Measurements from ENCODE around the gene UBAC1.
"Not testable (repeated sequence)": the region's sequence is repeated elsewhere in the genome, so short reads cannot be mapped to it uniquely, and the experiment has no call there.

The UBAC1 gene

DNA sequence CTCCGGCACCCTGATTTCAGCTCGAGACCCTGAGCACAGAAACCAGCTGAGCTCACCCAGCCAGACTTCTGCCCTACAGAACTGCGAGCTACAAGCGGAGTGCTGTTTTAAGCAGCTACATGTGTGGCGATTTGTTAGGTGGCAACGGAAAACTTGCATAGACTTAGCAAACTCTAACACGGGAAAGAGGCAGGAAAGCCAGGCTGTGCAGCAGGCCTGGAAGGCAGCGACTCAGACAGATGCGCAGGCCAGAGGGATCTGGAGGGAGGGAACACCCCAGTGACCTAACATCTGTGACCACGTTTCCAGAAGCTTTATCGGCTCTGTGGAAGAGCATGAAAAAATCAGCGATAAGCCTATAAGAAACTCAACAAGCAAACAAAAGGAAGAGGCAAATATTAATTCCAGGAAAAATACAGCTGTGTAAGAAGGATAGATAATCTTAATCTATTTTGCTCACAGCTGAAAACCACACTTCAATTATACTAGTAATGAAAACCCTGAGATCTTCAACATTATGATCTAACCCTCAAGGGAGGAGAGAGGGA, 11.0 kb downstream of the UBAC1 start:
- TF ChIP-seq, protein P1, sequence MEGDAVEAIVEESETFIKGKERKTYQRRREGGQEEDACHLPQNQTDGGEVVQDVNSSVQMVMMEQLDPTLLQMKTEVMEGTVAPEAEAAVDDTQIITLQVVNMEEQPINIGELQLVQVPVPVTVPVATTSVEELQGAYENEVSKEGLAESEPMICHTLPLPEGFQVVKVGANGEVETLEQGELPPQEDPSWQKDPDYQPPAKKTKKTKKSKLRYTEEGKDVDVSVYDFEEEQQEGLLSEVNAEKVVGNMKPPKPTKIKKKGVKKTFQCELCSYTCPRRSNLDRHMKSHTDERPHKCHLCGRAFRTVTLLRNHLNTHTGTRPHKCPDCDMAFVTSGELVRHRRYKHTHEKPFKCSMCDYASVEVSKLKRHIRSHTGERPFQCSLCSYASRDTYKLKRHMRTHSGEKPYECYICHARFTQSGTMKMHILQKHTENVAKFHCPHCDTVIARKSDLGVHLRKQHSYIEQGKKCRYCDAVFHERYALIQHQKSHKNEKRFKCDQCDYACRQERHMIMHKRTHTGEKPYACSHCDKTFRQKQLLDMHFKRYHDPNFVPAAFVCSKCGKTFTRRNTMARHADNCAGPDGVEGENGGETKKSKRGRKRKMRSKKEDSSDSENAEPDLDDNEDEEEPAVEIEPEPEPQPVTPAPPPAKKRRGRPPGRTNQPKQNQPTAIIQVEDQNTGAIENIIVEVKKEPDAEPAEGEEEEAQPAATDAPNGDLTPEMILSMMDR (IDR thresholded peaks at IDR 0.05; ENCODE audit: borderline replicate concordance, insufficient read depth, low read depth, low read length), result no peak

DNA sequence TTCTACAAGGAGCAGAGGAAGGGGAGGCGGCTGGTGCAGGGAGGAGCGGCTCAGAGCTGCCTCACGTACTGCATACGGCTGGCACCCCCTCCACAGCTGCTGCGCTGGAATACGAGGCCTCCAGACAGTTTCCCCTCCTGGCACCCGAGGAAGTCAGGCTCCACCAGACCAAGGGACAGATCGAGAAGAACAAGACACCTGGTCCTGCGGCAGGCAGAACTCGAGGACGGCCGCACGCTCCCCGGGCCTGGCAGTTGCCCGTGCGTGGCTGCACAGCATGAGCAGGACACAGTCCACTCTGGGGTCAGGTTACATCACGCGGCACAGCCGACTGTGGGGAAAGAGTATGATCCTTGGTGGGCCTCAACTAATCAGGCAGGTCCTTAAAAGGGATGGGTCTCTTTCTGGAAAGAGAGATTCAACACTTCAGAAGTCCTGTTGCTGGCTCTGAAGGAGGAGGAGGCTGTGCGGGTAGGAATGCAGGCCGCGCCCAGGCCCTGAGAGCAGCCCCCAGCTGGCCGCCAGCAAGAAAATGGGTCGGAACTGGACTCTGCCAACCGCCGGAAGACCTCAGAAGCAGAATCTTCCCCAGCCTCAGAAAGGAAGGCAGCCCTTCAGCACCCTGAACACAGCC, 11.6 kb downstream of the UBAC1 start:
- TF ChIP-seq, protein P1 (IDR thresholded peaks at IDR 0.05; ENCODE audit: borderline replicate concordance, insufficient read depth, low read depth, low read length), result no peak
- no peak overlapping the region for H3K4me3 ChIP-seq (ENCODE audit: low read depth, low read length)

More for the DNA sequence above, 11.0 kb downstream of the UBAC1 start:
- no peak overlapping the region for H3K4me3 ChIP-seq (ENCODE audit: low read depth, low read length)

DNA sequence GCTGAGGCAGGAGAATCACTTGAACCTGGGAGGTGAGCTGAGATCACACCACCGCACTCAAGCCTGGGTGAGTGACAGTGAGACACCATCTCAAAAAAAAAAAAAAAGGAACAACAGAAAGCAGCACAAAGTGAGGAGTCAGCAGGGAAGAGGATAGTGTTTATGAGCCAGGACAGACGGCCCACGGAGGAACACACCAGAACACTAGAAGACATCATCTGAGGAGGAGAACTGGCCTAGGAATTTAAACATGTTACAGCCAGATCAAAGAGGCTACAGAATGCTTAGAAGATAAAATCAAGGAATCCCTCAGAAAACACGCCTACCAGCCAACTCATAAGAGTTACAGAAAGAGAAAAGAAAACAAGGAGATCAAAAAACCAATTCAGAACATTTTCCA, 12.2 kb downstream of the UBAC1 start:
- H3K4me3 ChIP-seq (ENCODE audit: low read depth, low read length), result no peak overlapping the region
- TF ChIP-seq, protein P1 (IDR thresholded peaks at IDR 0.05; ENCODE audit: borderline replicate concordance, insufficient read depth, low read depth, low read length), result no peak

DNA sequence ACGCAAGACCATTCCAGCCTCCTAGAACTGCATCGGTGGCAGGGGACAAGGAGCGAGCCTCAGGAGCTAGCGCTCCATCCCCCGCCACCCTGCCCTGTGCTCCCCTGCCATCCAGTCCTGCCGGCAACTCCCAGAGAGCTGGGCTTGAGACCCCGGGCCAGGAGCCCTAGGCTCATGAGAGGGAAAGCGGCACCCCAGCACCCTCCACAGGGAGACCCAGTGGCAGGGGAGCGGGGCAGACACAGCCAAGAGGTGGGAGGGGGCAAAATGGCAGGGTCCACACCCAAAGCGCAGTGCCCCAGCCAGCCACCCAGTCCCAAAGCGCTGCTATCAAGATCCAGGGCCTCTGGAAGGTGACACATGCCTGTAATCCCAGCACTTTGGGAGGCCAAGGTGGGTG, 12.7 kb downstream of the UBAC1 start:
- TF ChIP-seq, protein P1 (IDR thresholded peaks at IDR 0.05; ENCODE audit: borderline replicate concordance, insufficient read depth, low read depth, low read length), result no peak
- H3K4me3 ChIP-seq (ENCODE audit: low read depth, low read length), result no peak overlapping the region

DNA sequence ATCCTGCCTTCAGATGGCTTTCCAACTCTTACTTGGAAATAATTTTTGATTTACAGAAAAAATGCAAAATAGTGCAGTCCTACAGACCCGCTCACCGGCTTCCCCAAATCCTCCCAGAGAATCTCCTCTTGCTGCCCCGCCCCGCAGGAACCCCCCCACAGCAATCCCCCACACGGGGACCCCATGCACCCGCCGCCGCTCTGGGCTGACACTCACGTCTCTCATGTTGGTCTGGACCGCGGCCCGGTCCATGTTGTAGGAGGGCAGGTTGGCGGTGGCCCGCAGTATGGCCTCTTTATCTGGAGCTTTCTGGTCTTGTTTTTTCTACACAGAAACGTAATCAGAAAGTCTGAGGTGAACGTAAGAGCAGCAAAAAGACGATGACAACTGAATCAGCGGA, 13.6 kb downstream of the UBAC1 start:
- TF ChIP-seq, protein P1 (IDR thresholded peaks at IDR 0.05; ENCODE audit: borderline replicate concordance, insufficient read depth, low read depth, low read length), result no peak
- H3K4me3 ChIP-seq (ENCODE audit: low read depth, low read length), result no peak overlapping the region

DNA sequence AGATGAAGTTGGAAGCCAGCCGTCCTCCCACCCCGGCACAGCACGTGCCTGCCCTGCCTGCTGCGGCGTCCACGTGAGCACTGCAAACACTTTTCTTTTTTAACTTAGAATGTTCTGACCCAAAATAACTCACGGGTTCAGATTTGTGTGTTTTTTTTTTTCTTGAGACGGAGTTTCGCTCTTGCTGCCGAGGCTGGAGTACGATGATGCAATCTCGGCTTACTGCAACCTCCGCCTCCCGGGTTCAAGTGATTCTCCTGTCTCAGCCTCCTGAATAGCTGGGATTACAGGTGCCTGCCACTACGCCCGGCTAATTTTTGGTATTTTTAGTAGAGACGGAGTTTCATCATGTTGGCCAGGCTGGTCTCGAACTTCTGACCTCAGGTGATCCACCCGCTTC, 14.1 kb downstream of the UBAC1 start:
- not testable (repeated sequence) for H3K4me3 ChIP-seq (ENCODE audit: low read depth, low read length)

DNA sequence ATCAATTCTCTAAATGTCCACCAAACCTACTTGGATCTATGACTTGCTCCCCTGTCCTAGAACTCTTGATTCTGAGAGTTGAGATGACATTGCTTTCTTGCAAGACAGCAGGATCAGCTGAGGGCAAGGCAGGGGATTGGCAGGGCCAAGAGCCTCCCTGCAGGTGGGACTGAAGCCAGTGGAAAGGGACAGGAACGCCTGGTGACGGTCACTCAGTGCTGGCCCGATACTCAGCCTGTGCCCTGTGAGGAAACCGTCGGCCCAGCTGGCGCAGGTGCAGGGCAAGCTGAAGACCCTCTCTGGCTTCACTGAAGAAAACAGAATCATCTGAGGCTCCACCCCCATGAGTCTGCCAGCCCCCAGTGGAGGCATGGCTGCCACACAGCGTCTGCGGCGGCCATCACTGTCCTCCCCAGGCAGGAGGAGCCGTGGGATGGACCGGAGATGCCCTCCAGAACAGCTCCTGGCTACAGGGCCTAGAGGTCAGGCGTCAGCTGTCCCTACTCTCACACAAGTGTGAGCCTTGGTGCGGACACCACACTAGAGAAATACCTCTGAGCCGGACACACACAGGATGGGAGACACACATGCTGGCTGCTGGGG, 14.7 kb downstream of the UBAC1 start:
- TF ChIP-seq, protein P1 (IDR thresholded peaks at IDR 0.05; ENCODE audit: borderline replicate concordance, insufficient read depth, low read depth, low read length), result no peak
- no peak overlapping the region for H3K4me3 ChIP-seq (ENCODE audit: low read depth, low read length)

Data from GM12875 (cell line).